GM21526 (cell line): ENCODE results near the gene TROAP.

Experiments used
- ATAC-seq: cut with Tn5 transposase; IDR thresholded peaks from one replicate; pipeline ENCODE4 v1.9.1; 2021; ENCODE audit warnings: moderate library complexity; ENCODE audit not compliant: unreplicated experiment, low FRiP score

TROAP gene

GRCh38 chr12:49342066-49342913 lies 19.2 kb downstream of the TROAP start:
- ATAC-seq: peak; percentile 57

GRCh38 chr12:49342914-49343731 lies 20.1 kb downstream of the TROAP start:
- ATAC-seq: no peak

DNA sequence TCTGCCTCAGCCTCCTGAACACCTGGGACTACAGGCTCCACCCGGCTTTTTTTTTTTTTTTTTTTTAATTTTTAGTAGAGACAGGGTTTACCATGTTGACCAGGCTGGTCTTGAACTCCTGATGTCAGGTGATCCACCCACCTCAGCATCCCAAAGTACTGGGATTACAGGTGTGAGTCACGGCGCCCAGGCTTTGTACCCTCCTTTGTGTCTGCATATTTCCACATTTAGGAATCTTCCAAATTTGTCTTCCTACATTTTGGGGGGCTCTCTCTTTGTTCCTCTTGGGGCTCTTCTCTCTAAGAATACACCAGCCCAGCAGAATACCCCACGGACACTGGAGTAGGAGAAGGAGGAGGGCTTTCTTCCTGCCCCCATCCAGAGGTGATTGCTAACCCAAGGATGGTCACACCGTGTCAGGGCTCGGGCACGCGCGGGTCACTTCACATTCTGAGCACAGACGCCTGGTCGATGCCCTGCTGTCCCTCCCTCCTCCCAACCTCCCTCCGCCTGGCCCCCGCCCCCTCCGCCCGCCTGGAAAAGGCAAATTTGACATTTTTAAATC lies 21.5 kb downstream of the TROAP start:
- ATAC-seq: no peak

GRCh38 chr12:49345051-49345824 lies 22.2 kb downstream of the TROAP start:
- ATAC-seq: no peak

- no peak for ATAC-seq
Observed at GRCh38 chr12:49345825-49346658, 23.0 kb downstream of the TROAP start.

GRCh38 chr12:49346659-49347310 lies 23.7 kb downstream of the TROAP start, which contains the start of gene DNAJC22:
DNAJC22 (plus strand) TSS chr12:49346888; CDS start chr12:49348873, 1,985 bp downstream.
- ATAC-seq: no peak

DNA sequence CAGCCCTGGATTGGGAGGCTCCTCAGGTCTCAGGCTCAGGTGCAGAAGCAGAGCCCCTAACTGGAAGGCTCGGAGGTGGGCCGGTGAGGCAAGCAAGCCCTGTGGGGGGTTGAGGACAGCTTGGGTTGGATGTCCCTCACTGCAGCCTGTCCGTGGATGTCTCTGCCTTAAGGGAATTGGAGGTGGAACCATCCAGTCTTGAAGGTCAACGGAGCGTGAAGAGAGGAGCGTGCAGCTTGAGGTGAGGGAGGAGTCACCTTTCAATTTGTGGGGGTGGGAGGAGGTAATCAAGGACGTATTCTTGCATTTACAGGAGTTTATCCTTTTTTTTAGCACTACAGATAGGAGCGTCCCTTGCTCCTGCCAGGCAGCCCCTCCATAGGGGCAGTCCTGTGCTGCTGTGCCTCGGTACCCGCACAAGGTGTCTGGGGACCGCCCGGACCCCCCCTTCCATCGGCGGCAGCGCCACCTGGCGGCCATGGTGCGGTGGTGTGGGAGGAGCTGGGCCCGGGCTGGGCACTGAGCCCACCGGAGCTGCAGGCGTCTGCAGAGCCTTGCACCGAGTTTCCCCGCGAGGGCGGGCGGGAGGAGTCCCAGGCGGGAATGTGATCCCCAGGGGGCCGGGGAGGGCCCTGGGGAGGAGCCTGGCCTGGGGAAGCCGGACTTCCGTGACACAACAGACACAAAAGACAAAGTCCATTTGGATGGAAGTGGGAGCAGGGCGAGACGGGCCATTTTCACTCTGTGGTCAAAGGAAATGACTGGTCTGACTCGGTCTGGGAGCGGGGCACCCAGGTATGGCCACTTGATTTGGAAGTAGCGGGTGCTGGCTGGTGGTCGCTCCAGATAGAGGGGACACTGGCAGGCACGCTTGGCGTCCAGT lies 24.5 kb downstream of the TROAP start:
- no peak for ATAC-seq

GRCh38 chr12:49348781-49349180 lies 25.7 kb downstream of the TROAP start:
- ATAC-seq: no peak

DNA sequence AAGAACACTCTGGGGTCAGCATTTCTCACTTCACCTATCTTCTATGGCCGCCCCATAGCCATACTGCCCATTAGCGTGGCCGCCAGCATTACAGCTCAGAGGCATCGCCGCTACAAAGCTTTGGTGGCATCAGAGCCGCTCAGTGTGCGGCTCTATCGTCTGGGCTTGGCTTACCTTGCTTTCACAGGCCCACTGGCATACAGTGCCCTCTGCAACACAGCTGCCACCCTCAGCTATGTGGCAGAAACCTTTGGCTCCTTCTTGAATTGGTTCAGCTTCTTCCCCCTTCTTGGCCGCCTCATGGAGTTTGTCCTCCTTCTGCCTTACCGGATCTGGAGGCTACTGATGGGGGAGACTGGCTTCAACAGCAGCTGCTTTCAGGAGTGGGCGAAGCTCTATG lies 26.2 kb downstream of the TROAP start:
- ATAC-seq: no peak

GRCh38 chr12:49352351-49352750 lies 29.3 kb downstream of the TROAP start:
- ATAC-seq: no peak

DNA sequence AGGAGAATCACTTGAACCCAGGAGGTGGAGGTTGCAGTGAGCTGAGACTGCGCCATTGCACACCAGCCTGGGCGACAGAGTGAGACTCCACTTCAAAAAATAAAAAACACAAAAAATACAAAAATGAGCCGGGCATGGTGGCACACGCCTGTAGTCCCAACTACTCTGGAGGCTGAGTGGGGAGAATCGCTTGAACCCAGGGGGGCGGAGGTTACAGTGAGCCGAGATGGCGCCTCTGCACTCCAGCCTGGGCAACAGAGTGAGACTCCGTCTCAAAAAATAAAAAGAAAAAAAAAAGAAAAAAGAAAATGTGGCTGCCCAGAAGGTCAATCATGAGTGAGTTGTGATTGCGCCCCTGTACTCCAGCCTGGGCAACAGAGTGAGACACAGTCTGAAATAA lies 32.9 kb downstream of the TROAP start:
- ATAC-seq: no peak

- no peak for ATAC-seq
Observed at GRCh38 chr12:49357103-49357678, 34.1 kb downstream of the TROAP start.

DNA sequence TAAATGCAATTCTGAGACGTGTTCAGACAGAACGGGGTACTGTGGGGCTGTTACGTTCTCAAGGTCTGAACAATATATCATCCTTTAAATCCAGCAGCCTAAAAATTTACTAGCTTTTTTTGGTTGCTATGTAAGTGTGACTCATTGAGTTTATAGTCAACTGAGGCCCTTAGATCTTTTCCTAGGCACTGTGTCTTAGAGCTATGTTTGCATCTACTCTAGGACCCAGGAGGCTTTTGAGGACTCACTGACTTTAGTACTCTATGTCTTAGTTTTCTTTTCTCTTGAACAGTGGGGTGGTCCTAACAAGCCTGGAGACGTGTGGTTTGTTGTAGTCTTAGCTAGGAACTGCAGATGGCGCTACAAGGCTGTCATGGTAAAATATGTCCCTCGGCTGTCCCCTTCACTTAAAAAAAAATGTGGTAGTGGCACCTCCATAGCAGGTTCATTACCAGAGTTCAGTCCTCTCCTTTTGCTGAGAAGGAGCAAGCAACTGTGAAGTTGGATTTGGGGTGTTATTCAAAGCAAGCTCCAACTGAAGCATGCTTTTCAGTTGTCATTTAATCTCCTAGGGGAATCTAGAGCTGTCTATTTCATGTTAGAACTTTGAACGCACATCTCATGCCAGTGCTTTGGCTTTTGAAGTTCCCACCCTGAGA lies 35.6 kb downstream of the TROAP start:
- ATAC-seq: no peak

DNA sequence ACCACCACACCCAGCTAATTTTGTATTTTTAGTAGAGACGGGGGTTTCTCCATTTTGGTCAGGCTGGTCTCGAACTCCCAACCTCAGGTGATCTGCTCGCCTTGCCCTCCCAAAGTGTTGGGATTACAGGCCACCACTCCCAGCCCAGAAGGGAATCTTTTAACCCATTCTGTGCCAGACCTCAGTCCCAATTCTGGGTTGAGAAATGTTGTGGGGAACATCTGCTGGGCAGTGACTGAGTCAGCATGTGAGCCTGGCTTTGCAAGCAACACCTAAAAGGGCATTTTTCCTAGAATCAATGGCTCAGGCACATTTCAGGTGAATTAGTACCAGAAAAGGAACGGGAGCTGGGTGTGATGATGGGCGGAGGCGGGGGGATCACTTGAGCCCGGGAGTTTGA lies 36.6 kb downstream of the TROAP start:
- ATAC-seq: no peak

DNA sequence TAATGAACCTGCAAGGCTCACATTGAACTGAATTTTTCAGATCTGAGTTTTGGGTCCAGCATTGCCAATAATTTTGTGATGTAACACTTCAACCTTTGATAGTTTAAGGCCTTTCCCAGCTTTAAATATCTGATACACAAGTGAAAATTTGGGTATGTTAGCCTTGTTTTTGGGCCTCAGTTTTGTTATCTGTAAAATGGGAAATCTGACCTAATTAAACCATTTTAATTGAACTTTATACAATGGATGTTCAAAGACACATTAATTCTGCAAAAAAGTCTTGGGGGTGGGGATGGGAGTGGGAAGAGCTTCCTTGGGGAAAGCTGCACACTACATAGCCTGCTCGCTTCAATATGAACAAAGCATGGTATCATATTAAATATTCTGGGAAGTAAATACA lies 39.0 kb downstream of the TROAP start:
- no peak for ATAC-seq

DNA sequence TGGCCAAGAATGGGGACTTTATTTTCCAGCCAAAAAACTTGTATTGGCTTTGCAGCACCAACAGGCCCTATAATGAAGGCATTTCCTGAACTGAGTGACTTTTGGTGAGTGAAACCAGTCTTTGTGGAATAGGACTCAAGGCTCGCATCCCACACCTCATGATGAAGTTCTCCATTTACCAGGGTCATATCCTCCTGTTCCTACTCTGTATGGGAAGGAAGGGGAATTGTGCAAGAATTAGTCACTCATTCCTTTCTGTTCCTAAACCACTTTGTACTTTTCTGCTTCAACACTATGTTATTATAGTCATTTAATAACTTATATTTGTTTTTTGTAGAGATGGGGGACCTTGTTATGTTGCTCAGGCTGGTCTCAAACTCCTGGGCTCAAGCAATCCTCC lies 41.9 kb downstream of the TROAP start:
- no peak for ATAC-seq

- no peak for ATAC-seq
Observed at GRCh38 chr12:49365542-49365941, 42.5 kb downstream of the TROAP start.
